Activated CD8-positive, alpha-beta memory T cell treated with anti-CD3 and anti-CD28 coated beads for 48 hours (primary cell): ENCODE data around the gene MRPL11.

ENCODE experiments used
- DNase-seq, 3 experiments: peaks; one replicate each; pipeline ENCODE4 v3.0.0-alpha.2; 2020; ENCODE audit warnings: low read depth in 2 of 3, low spot score in 2 of 3

Gene MRPL11

GRCh38 chr11:66438504-66439466 lies at the start of gene MRPL11:
TSS of gene MRPL11 (minus strand) at chr11:66438848. CDS start at chr11:66438754, 94 bp downstream.
- DNase-seq: peak; percentile 59 to 66 (median 65)

DNA sequence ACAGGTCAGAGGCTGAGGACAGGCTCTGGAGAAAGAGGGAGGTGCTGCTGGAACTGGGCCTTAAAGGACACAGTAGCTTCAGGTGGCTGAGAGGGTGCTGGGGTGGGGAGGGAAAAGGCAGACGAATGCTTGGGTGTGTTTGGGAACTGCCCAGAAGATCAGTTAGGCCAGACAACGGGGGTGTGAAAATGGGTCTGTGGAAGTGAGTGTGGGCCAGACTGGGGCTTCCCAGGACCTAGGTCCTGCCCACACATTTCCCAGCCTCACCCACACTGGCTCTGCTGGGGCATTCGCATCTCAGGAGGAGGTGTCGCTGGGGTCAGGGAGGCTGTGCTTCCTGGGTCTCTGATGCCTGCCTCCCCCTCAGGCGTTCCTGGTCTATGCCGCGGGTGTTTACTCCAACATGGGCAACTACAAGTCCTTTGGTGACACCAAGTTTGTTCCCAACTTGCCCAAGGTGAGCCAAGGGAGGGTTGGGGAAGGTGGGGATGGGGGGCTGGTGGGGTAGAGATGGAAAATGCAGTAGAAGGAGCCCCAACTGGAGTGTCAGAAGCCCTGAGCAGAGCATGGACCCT lies 46.2 kb upstream of the MRPL11 start:
- DNase-seq: no peak

DNA sequence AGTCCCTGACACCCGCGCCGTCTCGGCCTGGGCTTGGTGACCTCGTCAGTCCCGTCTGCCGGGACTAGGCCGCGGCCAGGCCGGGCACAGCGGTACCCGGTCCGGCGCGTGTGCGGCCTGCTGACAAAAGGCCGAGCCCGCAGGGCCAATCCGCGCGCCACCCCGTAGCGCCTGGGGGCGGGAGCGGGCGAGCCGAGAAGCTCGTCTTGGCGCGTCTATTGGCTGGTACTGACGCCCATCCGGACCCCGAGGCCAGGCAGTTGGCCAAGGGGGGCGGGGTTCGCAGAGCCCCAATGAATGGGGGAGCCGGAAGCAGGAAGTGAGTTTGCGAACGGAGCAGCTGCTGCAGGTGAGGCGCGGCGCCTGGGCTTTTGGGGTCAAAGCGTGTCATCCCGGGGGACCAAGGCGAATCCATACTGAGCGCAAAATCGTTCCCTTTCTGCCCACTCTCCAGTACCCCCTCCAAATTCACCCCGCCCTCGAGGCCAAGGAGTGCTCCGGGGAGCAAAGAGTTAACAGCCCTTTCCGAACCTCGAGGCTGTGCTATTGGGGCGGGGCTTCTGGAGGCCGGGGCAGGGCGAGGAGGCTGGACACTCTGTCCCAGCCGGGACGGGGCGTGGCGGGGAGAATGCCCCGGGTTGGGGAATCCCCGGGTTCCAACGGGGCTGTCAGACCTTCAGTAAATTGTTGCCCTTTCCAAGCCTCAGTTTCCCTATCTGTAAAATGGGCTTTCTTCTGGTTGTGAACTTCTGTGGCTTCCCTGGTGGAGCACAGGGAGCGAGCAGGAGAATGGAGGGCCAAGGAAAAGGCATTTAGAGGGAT lies 41.7 kb upstream of the MRPL11 start, which contains the start of gene DPP3:
Gene DPP3, plus strand, starts transcription at position 318 of the 822 bp plus-strand sequence. CDS start 1,767 bp downstream, outside the sequence.
- peak; percentile 83 to 94 (median 85) for DNase-seq

- no peak for DNase-seq
Observed at GRCh38 chr11:66479394-66480116, 40.9 kb upstream of the MRPL11 start.

GRCh38 chr11:66478729-66479393 lies 40.2 kb upstream of the MRPL11 start:
- DNase-seq: no peak

GRCh38 chr11:66477263-66478201 lies 38.9 kb upstream of the MRPL11 start:
- DNase-seq: no peak

DNA sequence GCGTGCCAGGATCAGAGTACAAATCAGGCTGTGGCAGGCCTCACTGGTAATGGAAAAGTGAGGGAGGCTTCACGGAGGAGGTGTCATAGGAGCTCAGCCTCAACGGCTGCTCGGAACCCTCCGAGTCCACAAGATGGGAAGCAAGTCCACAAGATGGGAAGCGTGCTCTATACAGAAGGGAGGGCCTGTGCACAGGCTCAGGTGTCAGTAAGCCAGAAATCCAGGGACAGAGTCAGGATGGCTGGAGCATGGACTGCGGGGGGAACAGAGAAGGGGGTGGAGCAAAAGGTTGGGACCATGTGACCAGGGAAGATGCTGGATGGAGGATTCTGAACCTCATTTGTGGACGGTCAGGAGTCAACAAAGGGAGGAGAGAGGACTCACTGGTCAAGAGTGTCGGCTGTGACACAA lies 38.2 kb upstream of the MRPL11 start:
- no peak for DNase-seq

DNA sequence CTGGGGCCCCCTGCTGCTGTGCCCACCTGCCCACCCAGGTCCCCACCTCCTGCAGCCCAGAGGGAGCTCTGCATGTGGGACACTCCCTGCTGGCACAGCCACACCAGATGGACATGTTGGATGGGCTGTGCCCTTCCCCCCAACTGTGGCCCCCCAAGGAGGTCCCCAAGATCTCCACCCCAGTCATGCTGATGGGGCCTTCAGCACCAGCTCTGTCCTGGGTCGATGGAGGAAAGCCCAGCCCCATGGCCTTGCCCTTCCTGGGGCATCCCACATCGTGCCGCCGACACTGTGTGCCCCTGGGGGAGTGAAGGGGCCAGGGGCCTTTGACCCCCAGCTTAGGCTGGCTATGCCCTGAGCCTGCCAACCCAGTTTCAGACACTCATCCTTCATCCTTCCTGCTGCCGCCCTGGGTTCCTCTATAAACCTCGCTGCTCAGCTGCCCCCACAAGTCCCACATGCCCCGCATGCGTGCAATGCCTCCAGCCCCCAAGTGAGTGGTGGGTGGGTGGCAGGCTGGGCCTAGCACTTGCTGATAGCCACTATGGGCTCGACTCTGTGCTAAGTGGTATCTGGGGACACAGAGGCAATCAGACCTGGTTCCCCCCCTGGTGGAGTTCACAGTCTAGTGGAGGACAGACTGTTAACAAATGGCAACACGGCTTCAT lies 37.7 kb upstream of the MRPL11 start:
- DNase-seq: no peak

- no peak for DNase-seq
Observed at GRCh38 chr11:66475349-66476172, 36.9 kb upstream of the MRPL11 start.

DNA sequence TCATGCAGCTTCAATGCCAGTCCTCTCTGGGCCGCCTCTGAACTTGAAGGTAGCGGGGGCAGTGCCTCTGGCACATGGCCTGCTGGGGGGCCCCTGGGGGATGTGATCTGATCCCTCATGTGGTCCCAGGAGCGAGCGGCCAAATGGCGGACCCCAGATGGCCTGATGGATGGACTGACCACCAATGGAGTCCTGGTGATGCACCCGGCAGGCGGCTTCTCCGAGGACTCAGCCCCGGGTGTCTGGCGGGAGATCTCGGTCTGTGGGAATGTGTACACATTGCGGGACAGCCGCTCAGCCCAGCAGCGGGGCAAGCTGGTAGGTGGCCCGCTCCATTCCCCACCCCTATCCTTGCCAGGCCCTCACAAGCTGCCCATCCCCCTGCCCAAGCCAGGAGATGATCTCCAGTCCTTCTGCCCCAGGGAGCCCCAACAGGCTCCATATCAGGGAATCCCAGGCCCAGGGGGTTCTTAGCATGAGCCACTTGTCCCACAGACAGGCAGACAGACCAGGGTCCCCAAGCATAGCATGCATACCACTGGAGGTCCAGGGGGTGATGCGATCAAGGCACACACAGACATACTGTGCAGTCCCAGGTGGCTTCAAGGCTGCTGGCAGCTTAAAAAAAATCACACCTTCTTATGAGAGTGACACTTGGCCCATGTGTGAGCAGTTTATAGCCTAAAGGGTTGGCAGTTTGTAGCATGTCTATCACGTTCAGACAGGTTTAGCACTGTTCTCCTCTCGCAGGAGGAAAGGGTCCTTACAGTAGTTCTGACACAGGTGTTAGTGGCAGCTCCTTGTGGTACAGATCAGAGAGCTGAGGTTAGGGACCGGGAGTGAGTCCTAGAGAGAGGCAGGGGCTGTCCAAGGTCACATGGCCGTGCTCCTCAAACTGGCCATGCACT lies 35.2 kb upstream of the MRPL11 start:
- DNase-seq: no peak

GRCh38 chr11:66473167-66473566 lies 34.5 kb upstream of the MRPL11 start:
- DNase-seq: no peak

- no peak for DNase-seq
Observed at GRCh38 chr11:66472054-66472453, 33.4 kb upstream of the MRPL11 start.

DNA sequence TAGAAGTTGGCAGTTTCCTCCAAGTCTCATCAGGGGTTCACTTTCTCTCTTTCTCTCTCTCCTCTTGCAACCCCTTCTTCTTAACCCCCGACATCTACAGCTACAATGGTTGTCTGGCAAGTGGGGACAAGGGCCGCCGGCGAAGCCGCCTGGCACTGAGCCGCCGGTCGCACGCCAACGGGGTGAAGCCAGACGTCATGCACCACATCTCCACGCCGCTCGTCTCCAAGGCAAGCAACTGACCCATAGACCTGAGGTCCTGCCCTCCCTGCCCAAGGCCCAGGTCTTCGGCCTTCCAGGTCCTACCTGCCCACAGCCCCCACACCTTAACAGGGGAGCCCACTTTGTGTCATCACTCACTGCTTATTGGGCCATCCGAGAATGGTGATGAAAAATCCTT lies 32.5 kb upstream of the MRPL11 start:
- DNase-seq: no peak

DNA sequence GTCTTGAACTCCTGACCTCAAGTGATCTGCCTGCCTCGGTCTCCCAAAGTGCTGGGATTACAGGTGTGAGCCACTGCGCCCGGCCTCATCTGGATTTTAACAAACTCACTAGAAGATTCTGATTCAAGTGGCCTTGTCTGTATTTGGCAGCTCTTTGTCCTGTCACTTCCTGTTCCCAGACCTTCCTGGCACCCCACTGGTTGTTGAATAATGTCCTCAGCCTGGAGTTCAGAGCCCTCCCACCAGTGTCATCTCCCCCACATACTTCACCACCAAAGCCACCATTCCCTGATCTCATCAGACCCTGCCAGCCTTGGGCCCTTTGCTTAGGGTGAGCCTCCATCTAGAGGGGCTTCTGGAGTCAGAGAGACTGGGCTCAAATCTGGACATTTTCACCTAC lies 31.4 kb upstream of the MRPL11 start:
- no peak for DNase-seq

DNA sequence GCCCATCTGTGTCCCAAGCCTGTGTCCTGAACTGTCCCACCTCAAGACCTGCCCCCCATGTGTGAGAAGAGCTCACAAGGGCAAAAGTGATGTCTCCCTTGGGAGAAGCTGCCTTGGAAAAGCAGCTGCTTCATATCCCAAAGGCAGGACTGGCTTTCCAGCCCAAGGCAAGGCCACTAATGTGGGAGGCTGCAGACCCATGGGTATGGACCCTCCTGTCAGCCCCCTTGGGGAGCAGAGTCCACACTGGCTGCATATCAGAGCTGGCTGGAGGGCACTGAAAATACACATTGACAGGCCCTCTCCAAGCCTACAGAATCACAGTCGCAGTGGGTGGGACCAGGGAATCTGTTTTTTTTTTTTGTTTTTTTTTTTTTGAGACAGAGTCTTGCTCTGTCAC lies 30.8 kb upstream of the MRPL11 start:
- DNase-seq: no peak

DNA sequence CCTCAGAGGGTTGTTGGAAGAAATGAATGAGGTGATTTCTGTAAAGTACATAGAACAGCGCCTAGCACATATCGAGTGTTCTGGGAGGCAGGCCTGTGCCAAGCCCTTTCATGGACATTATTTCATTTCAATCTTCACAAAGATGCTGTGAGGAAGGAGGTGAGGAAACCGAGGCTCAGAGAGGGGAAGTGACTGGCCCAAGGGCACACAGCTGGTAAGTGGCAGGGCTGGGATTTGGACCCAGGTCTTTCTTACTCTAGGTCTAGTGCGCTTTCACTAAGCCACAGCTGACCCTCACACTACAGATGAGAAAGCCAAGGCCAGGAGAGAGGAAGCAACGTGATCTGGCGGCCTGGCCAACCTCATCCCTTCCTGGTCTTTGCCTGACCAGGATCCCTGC lies 30.0 kb upstream of the MRPL11 start:
- no peak for DNase-seq

DNA sequence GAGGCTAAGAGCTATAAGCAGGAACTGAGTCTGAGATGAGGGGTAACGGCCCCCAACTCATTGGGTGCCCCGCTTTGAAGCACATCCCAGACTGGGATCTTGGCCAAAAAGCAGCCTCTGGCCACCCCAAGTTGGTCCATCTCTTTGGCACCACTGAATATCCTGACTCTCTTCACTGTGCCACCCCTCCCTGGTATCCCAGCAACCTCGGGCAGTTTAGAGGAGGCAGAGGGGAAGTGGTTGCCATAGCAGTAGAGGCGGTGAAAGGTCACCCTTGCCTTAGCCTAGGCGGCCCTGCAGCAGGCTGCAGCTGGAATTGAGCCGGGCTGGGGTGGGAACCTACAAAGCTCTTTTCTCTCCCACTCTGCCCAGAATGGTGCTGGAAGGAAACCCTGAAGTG lies 29.1 kb upstream of the MRPL11 start:
- DNase-seq: no peak
